Mammary epithelial cell (primary cell): ENCODE measurements around the gene SLC25A51.

Experiments used
- CTCF ChIP-seq, 2 donors: IDR thresholded peaks in 1 of 2; conservative IDR thresholded peaks in 1 of 2; 2 replicates each; pipeline ENCODE4 v1.5.1; 2011 to 2012; ENCODE audit warnings: inconsistent platforms in 2 of 2, low read length in 2 of 2, mild to moderate bottlenecking in 2 of 2, control low read depth in 1 of 2, low read depth in 1 of 2; ENCODE audit not compliant: insufficient read depth in 1 of 2; ENCODE audit errors: extremely low read depth in 1 of 2
- EZH2 ChIP-seq: IDR thresholded peaks from 2 replicates; pipeline ENCODE4 v1.6.1; 2012; ENCODE audit warnings: low read length, inconsistent platforms, borderline replicate concordance

- TF ChIP-seq CTCF (conservative IDR thresholded peaks at IDR 0.05 in 1 of 2, IDR thresholded peaks at IDR 0.05 in 1 of 2; ENCODE audit: extremely low read depth in 1 of 2, insufficient read depth in 1 of 2, low read depth in 1 of 2, low read length in 2 of 2): no peak
- TF ChIP-seq EZH2: no peak
Measured at GRCh38 chr9:37839496-37840461, 64.1 kb downstream of the SLC25A51 start.
